ENCODE measurements around the gene KL.

DNA sequence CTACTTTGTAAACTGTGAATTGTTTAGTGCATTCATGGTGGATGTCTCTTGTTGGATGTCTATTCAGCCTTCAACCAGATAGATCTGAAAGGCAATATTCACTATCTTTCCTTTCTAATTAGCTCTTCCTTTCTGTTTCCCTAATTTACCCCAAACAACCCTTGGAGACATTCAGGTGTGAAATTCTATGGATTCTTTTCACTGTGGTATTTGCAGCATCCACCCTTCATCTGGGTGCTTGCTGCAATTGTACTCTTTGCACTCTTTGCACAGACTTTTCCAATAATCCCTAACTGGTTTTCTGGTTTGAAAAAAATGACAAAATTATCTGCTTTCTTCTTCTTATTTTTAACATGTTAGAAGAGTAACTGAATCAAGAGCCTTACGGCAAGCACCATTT is 56.5 kb downstream of the KL start:
- TF ChIP-seq, protein P1, sequence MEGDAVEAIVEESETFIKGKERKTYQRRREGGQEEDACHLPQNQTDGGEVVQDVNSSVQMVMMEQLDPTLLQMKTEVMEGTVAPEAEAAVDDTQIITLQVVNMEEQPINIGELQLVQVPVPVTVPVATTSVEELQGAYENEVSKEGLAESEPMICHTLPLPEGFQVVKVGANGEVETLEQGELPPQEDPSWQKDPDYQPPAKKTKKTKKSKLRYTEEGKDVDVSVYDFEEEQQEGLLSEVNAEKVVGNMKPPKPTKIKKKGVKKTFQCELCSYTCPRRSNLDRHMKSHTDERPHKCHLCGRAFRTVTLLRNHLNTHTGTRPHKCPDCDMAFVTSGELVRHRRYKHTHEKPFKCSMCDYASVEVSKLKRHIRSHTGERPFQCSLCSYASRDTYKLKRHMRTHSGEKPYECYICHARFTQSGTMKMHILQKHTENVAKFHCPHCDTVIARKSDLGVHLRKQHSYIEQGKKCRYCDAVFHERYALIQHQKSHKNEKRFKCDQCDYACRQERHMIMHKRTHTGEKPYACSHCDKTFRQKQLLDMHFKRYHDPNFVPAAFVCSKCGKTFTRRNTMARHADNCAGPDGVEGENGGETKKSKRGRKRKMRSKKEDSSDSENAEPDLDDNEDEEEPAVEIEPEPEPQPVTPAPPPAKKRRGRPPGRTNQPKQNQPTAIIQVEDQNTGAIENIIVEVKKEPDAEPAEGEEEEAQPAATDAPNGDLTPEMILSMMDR (IDR thresholded peaks at IDR 0.05), result no peak
- TF ChIP-seq NR3C1 (CRISPR knock-in tag; conservative IDR thresholded peaks at IDR 0.05; ENCODE audit: low read depth) (no peak), JUN (CRISPR knock-in tag; IDR thresholded peaks at IDR 0.05) (no peak), SP1 (CRISPR knock-in tag; conservative IDR thresholded peaks at IDR 0.05) (no peak), CBFB (CRISPR knock-in tag; IDR thresholded peaks at IDR 0.05; ENCODE audit: low read depth) (no peak), NFYB (CRISPR knock-in tag; conservative IDR thresholded peaks at IDR 0.05; ENCODE audit: low read depth) (no peak)
